DOHH2 (cell line): Measurements from ENCODE around the gene SMCHD1.
A peak's percentile ranks its signal among the peaks of the same experiment; 100 is the strongest.
"Not testable (repeated sequence)": the region's sequence is repeated elsewhere in the genome, so short reads cannot be mapped to it uniquely, and the experiment has no call there.

ENCODE experiments used
- H3F3A ChIP-seq: fragments of 200-600 bp; sonication (generic), shearing (Covaris generic); 2 replicates; pipeline ENCODE4 v1.6.0; 2016; ENCODE audit warnings: antibody characterized with exemption, mild to moderate bottlenecking; ENCODE audit not compliant: control insufficient read depth, insufficient read depth
- H3K27ac ChIP-seq: fragments of 200-600 bp; sonication (generic); 2 replicates; pipeline ENCODE4 v1.5.1; 2014; ENCODE audit warnings: low read depth, mild to moderate bottlenecking, low read length, moderate library complexity
- H3K27me3 ChIP-seq: fragments of 200-600 bp; sonication (generic); 2 replicates; pipeline ENCODE4 v1.6.1; 2014; ENCODE audit warnings: mild to moderate bottlenecking, low read length, mixed read lengths; ENCODE audit not compliant: control insufficient read depth
- H3K36me3 ChIP-seq: fragments of 200-600 bp; sonication (generic); 2 replicates; pipeline ENCODE4 v1.6.1; 2014; ENCODE audit warnings: mild to moderate bottlenecking, low read length, moderate library complexity, mixed read lengths; ENCODE audit not compliant: control insufficient read depth
- H3K4me1 ChIP-seq: fragments of 200-600 bp; sonication (generic); 2 replicates; pipeline ENCODE4 v1.6.1; 2014; ENCODE audit warnings: mild to moderate bottlenecking, low read length, mixed read lengths; ENCODE audit not compliant: control insufficient read depth
- H3K4me2 ChIP-seq: fragments of 200-600 bp; sonication (generic); 2 replicates; pipeline ENCODE4 v1.6.0; 2014; ENCODE audit warnings: mild to moderate bottlenecking, low read length, moderate library complexity
- H3K4me3 ChIP-seq: fragments of 200-600 bp; sonication (generic); 2 replicates; pipeline ENCODE4 v1.5.1; 2014; ENCODE audit warnings: mild to moderate bottlenecking, low read length, mixed read lengths
- H3K79me2 ChIP-seq: fragments of 200-600 bp; sonication (generic); 2 replicates; pipeline ENCODE4 v1.6.1; 2014; ENCODE audit warnings: mild to moderate bottlenecking, low read length, mixed read lengths; ENCODE audit not compliant: control insufficient read depth
- H3K9me2 ChIP-seq: fragments of 200-600 bp; sonication (generic); replicated peaks from 2 replicates; pipeline ENCODE4 v1.6.1; 2014; ENCODE audit warnings: mild to moderate bottlenecking, low read length, mixed read lengths; ENCODE audit not compliant: control insufficient read depth
- H3K9me3 ChIP-seq: fragments of 200-600 bp; sonication (generic); 2 replicates; pipeline ENCODE4 v1.6.1; 2014; ENCODE audit warnings: antibody characterized with exemption, low read length, mixed read lengths; ENCODE audit not compliant: control insufficient read depth, insufficient read depth
- H4K20me1 ChIP-seq: fragments of 200-600 bp; sonication (generic); 2 replicates; pipeline ENCODE4 v1.6.0; 2014; ENCODE audit warnings: low read depth, mild to moderate bottlenecking, antibody characterized with exemption, low read length, moderate library complexity; ENCODE audit not compliant: control insufficient read depth, insufficient read depth
- CTCF ChIP-seq: fragments of 200-600 bp; sonication (generic); IDR thresholded peaks from one replicate; pipeline ENCODE4 v1.5.1; 2014; ENCODE audit warnings: antibody characterized with exemption, mild to moderate bottlenecking, low read depth, low read length; ENCODE audit not compliant: poor library complexity, severe bottlenecking
- EZH2phosphoT487 ChIP-seq: fragments of 200-600 bp; sonication (generic); IDR thresholded peaks from 2 replicates; pipeline ENCODE4 v1.6.1; 2017; ENCODE audit warnings: borderline replicate concordance, mild to moderate bottlenecking, antibody characterized with exemption, low read length, moderate library complexity, mixed read lengths

Gene SMCHD1

GRCh38 chr18:2848247-2849246, 193.0 kb downstream of the SMCHD1 start:
- Histone ChIP-seq H3K9me3 (no peaks in the 10 kb centered on the region), H3K79me2 (no peaks in the 10 kb centered on the region), H3K9me2 (no peaks in the 10 kb centered on the region), H3K4me2 (no peak overlapping the region), H4K20me1 (no peaks in the 10 kb centered on the region), H3K4me1 (peaks cover 17% of the 10 kb centered on the region), H3F3A (no peaks in the 10 kb centered on the region), H3K27ac (no peak overlapping the region), H3K4me3 (no peak overlapping the region), H3K36me3 (no peaks in the 10 kb centered on the region), H3K27me3 (peaks cover 58% of the 10 kb centered on the region)
- TF ChIP-seq EZH2phosphoT487, result peak; percentile 96; the same call in 1 of the 2 replicates
- TF ChIP-seq CTCF, result no peak

- TF ChIP-seq CTCF (no peak), EZH2phosphoT487 (no peak)
- H3K9me2 ChIP-seq, result no peaks in the 10 kb centered on the region
- no peaks in the 10 kb centered on the region for H3K9me3 ChIP-seq
- H3K4me1 ChIP-seq, result peaks cover 12% of the 10 kb centered on the region
- H3K4me2 ChIP-seq, result no peak overlapping the region
- H4K20me1 ChIP-seq, result no peaks in the 10 kb centered on the region
- H3K27ac ChIP-seq, result no peak overlapping the region
- no peaks in the 10 kb centered on the region for H3K36me3 ChIP-seq
- no peak overlapping the region for H3K4me3 ChIP-seq
- H3K79me2 ChIP-seq, result no peaks in the 10 kb centered on the region
- no peaks in the 10 kb centered on the region for H3F3A ChIP-seq
- peaks cover 40% of the 10 kb centered on the region for H3K27me3 ChIP-seq
Measured at GRCh38 chr18:2850816-2851215, 195.3 kb downstream of the SMCHD1 start.

- Histone ChIP-seq H3K9me2 (no peaks in the 10 kb centered on the region), H4K20me1 (no peaks in the 10 kb centered on the region), H3K4me3 (no peak overlapping the region), H3K4me2 (no peak overlapping the region), H3K27me3 (peaks cover 31% of the 10 kb centered on the region), H3K27ac (no peak overlapping the region), H3K36me3 (no peaks in the 10 kb centered on the region), H3F3A (no peaks in the 10 kb centered on the region), H3K79me2 (no peaks in the 10 kb centered on the region), H3K9me3 (no peaks in the 10 kb centered on the region), H3K4me1 (peaks cover 6% of the 10 kb centered on the region)
- no peak for TF ChIP-seq EZH2phosphoT487
- TF ChIP-seq CTCF, result no peak
Measured at GRCh38 chr18:2851771-2852170, 196.2 kb downstream of the SMCHD1 start.

GRCh38 chr18:2852460-2852859, 196.9 kb downstream of the SMCHD1 start:
- not testable (repeated sequence) for H3K27ac ChIP-seq, H3F3A ChIP-seq, H3K4me1 ChIP-seq, H3K36me3 ChIP-seq, H3K4me3 ChIP-seq, H3K9me3 ChIP-seq, H3K79me2 ChIP-seq, H4K20me1 ChIP-seq, H3K9me2 ChIP-seq, H3K4me2 ChIP-seq
- H3K27me3 ChIP-seq, result peaks cover 31% of the 10 kb centered on the region
